ENCODE measurements around the gene SGCA.

The SGCA gene

GRCh38 chr17:50144355-50144754, 21.4 kb upstream of the SGCA start:
- TF ChIP-seq, protein P1, sequence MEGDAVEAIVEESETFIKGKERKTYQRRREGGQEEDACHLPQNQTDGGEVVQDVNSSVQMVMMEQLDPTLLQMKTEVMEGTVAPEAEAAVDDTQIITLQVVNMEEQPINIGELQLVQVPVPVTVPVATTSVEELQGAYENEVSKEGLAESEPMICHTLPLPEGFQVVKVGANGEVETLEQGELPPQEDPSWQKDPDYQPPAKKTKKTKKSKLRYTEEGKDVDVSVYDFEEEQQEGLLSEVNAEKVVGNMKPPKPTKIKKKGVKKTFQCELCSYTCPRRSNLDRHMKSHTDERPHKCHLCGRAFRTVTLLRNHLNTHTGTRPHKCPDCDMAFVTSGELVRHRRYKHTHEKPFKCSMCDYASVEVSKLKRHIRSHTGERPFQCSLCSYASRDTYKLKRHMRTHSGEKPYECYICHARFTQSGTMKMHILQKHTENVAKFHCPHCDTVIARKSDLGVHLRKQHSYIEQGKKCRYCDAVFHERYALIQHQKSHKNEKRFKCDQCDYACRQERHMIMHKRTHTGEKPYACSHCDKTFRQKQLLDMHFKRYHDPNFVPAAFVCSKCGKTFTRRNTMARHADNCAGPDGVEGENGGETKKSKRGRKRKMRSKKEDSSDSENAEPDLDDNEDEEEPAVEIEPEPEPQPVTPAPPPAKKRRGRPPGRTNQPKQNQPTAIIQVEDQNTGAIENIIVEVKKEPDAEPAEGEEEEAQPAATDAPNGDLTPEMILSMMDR (IDR thresholded peaks at IDR 0.05; ENCODE audit: insufficient read depth, low read length, missing control alignments) = no peak
- POLR2A ChIA-PET = interaction anchor here (0.9 kb wide), 1 partner anchor 8 kb away, joined by 4 read pairs; no protein-coding TSS in a partner anchor
- no peak overlapping the region for H3K4me3 ChIP-seq (ENCODE audit: low read depth, low read length)
- no peak for DNase-seq (ENCODE audit: low read depth, low spot score)
- CTCF ChIA-PET = interaction anchor here (0.6 to 8.9 kb wide), 6 partner anchors 8 to 151 kb away, joined by 3 to 77 read pairs (median 5); partner anchors contain the start of gene SAMD14

DNA sequence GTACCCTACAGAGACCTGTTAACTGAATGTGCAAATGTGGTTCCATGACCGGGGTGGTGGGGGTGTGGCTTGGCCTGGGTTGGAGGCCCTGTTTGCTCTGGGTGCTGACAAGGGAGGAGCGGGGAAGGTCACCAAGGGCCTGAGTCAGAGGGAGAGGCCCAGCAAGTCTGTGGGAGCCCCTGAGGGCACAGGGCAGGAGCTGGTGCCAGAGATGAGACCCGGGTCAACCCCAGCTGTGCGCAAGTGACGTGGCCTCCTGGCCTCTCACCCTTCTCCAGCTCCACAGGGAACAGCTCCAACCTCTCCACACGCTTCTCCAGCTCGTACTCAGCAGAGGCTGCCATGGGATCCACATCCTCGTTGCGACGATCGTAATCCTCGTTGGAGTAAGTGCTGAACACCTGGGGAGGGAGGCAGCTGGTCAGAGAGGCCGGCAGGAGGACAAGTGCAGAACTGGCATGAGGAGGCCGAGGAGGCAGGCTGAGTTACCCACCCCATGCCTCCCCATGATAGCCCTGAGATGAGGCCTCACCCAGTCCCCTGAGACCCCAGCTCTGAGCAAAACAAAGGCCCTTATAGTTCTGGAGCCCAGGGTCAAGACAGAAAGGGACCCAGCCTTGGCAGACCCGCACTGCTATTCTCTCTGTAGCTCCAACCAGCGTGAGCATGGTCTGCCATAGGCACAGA, 20.8 kb upstream of the SGCA start:
- no peak for DNase-seq (ENCODE audit: low read depth, low spot score)
- TF ChIP-seq, protein P1 (IDR thresholded peaks at IDR 0.05; ENCODE audit: insufficient read depth, low read length, missing control alignments) = no peak
- ChIA-PET CTCF (interaction anchor here (0.7 to 8.9 kb wide), 9 partner anchors 8 to 151 kb away, joined by 3 to 77 read pairs (median 6); partner anchors contain the start of genes PDK2 and SAMD14), POLR2A (interaction anchor here (0.9 kb wide), 1 partner anchor 9 kb away, joined by 4 read pairs; no protein-coding TSS in a partner anchor)
- H3K4me3 ChIP-seq (ENCODE audit: low read depth, low read length) = no peak overlapping the region

DNA sequence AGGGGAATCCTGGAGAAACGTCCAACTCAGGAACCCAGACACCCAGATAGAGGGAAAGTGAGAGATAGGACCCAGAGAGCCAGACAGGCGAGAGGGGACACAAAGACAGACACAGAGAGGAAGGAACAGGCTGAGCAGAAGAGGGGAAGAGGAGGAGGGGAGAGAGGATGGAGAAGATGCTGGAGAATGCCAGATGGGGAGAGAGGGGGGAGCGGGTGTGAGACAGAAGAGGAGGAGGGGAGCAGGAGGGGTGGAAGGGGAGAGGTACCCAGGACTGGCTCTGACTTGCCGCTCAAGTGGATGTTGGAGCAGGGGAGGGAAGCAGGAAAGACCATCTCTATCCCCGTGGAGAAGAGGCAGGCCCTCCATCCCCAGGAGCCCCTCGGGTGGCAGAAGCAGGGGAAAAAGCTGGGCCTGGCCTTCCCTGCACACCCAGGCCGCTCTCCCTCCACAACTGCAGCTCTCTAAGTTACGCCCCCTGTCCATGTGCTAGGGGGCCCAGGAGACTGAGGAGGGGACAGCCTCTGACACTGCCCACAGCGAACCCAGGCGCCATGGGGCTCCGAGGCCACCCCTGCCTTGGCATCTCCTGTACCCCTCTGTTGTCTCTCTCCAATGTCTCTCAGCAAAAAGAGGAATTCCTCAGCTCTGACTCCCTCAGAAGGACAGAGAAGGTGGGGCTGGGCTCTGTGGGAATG, 20.1 kb upstream of the SGCA start:
- DNase-seq (ENCODE audit: low read depth, low spot score) = no peak
- H3K4me3 ChIP-seq (ENCODE audit: low read depth, low read length) = peak overlapping the region; percentile 77
- POLR2A ChIA-PET = interaction anchor here (0.6 to 1.1 kb wide), 2 partner anchors 13 to 64 kb away, joined by 3 read pairs; no protein-coding TSS in a partner anchor
- CTCF ChIA-PET = interaction anchor here (1.1 to 8.9 kb wide), 9 partner anchors 9 to 150 kb away, joined by 3 to 77 read pairs (median 6); partner anchors contain the start of genes PDK2 and SAMD14
- TF ChIP-seq, protein P1 (IDR thresholded peaks at IDR 0.05; ENCODE audit: insufficient read depth, low read length, missing control alignments) = no peak

DNA sequence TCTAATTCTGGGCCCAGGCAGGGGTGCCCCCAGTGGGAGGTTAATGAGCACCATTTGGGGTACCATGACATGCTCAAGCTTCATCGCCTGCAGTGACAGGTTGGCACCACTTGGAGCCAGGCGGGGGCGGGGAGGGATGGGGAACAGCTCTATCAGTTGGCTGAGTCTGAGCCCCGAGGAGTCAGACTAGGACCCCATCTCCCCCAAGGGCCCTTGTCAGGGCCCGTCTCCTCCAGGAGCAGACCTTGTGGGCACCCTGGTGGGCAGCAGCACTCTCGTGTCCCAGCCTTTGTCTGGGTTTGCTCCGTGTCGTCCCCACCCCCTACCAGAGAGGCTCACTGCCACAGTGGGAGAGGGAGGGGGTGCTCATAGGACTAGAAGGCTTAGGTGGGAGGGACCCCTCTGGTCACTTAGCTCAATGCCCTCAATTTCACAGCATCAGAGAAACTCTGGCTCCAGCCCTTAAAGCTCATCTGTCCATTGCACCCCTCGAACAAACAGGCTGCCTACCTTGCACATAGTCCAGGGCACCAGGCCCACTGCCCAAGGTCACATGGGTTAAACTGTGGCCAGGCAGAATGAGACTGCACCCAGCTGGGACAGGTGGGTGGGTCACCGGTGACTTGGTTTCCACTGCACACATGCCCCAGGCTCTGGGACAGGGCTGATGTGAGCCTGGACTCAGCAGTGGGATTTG, 19.4 kb upstream of the SGCA start:
- no peak for DNase-seq (ENCODE audit: low read depth, low spot score)
- ChIA-PET CTCF (interaction anchor here (1.1 to 8.9 kb wide), 8 partner anchors 10 to 149 kb away, joined by 3 to 77 read pairs (median 6); partner anchors contain the start of gene PDK2), POLR2A (interaction anchor here (0.6 to 1.1 kb wide), 2 partner anchors 13 to 63 kb away, joined by 3 read pairs; no protein-coding TSS in a partner anchor)
- TF ChIP-seq, protein P1 (IDR thresholded peaks at IDR 0.05; ENCODE audit: insufficient read depth, low read length, missing control alignments) = no peak
- H3K4me3 ChIP-seq (ENCODE audit: low read depth, low read length) = peak overlapping the region; percentile 77

- DNase-seq (ENCODE audit: low read depth, low spot score) = no peak
- TF ChIP-seq, protein P1 (IDR thresholded peaks at IDR 0.05; ENCODE audit: insufficient read depth, low read length, missing control alignments) = no peak
- POLR2A ChIA-PET = interaction anchor here (0.7 to 1.1 kb wide), 3 partner anchors 11 to 53 kb away, joined by 4 read pairs; no protein-coding TSS in a partner anchor
- CTCF ChIA-PET = interaction anchor here (1.1 to 11.9 kb wide), 10 partner anchors 9 to 149 kb away, joined by 3 to 143 read pairs (median 8); partner anchors contain the start of genes PDK2 and SGCA
- peak overlapping the region; percentile 77 for H3K4me3 ChIP-seq (ENCODE audit: low read depth, low read length)
Observed at GRCh38 chr17:50146927-50147665, 18.7 kb upstream of the SGCA start.

Measured in AG04449 (cell line).